Measurements from ENCODE around the gene TMEM8B. TPM values are rescaled to one million over a fixed set of nuclear protein-coding genes. Genes with fewer than 3 reads are reported as not detected.
"Not testable (repeated sequence)": the region's sequence is repeated elsewhere in the genome, so short reads cannot be mapped to it uniquely, and the experiment has no call there.

Gene TMEM8B
- total RNA-seq, 1 experiment from 2014 or later, result 9.3 TPM

DNA sequence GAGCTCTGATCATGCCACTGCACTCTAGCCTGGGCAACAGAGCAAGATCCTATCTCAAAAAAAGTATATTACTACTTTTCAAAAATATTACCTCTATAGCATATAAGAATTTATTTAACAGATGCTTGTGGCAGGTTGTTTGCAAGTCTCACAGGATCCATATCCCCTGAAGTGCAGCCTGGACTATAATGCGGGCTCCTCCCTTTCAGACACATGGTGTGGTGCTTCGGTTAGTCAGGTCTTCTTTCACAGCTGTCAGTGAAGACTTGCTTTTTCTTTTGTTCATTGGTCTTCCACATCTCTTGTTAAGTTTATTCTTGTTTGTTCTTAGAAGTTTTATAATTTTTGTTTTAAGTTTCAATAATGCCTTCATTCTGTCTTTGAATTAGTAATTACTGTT, 67.5 kb downstream of the TMEM8B start:
- Histone ChIP-seq H3K27ac (ENCODE audit: insufficient read length, low read depth, low read length) (no peak overlapping the region), H3K79me1 (ENCODE audit: insufficient read depth, low read depth, low read length, poor library complexity, severe bottlenecking) (no peaks in the 10 kb centered on the region), H3K9me3 (ENCODE audit: control insufficient read depth, low read depth, low read length) (no peaks in the 10 kb centered on the region), H3K27me3 (ENCODE audit: insufficient read depth, low read length) (no peaks in the 10 kb centered on the region), H3K56ac (ENCODE audit: insufficient read length, low read depth, low read length) (no peak overlapping the region), H3K23me2 (ENCODE audit: insufficient read length, low read depth, low read length, poor library complexity, severe bottlenecking) (no peaks in the 10 kb centered on the region), H3K9ac (ENCODE audit: extremely low read depth, insufficient read length, low read length) (no peak overlapping the region), H2AFZ (ENCODE audit: low read length) (no peak overlapping the region), H3K4me1 (ENCODE audit: insufficient read depth, low read length) (no peaks in the 10 kb centered on the region), H3K4me2 (ENCODE audit: insufficient read depth, insufficient read length, low read length) (no peak overlapping the region), H3K14ac (ENCODE audit: insufficient read depth, low read length) (no peak overlapping the region), H2BK120ac (ENCODE audit: low read depth, low read length, poor library complexity, severe bottlenecking) (no peak overlapping the region), H3K4ac (ENCODE audit: low read depth, low read length) (no peak overlapping the region), H4K8ac (replicated peaks; ENCODE audit: insufficient read length, low read depth, low read length) (no peak overlapping the region), H2AK5ac (ENCODE audit: insufficient read length, low read length) (no peak overlapping the region), H3K79me2 (ENCODE audit: insufficient read depth, low read length) (no peaks in the 10 kb centered on the region), H2BK15ac (ENCODE audit: low read depth, low read length) (no peak overlapping the region), H3K18ac (ENCODE audit: insufficient read length, low read depth, low read length) (no peak overlapping the region), H4K91ac (ENCODE audit: insufficient read length, low read depth, low read length) (no peak overlapping the region), H2BK12ac (ENCODE audit: insufficient read length, low read depth, low read length) (no peak overlapping the region), H3K23ac (ENCODE audit: insufficient read length, low read depth, low read length) (no peak overlapping the region), H2BK20ac (ENCODE audit: low read depth, low read length, poor library complexity, severe bottlenecking) (no peak overlapping the region), H2BK5ac (ENCODE audit: insufficient read length, low read length) (no peak overlapping the region), H4K20me1 (ENCODE audit: control insufficient read depth, insufficient read depth, insufficient read length) (no peaks in the 10 kb centered on the region), H3T11ph (ENCODE audit: low read length) (no peak overlapping the region), H4K5ac (ENCODE audit: insufficient read length, low read depth, low read length) (no peak overlapping the region)
- no CpG with 5 or more reads among the region's 2 CpGs for WGBS (ENCODE audit: extremely low coverage, insufficient read length, low lambda C conversion rate)
- no peaks in the 10 kb centered on the region for H3K9me3 Mint-ChIP-seq
- H3K4me3 Mint-ChIP-seq, result no peak overlapping the region
- H3K4me1 Mint-ChIP-seq, result no peaks in the 10 kb centered on the region
- H3K36me3 Mint-ChIP-seq (ENCODE audit: insufficient read depth in 1 of 3, low read depth in 3 of 3), result no peaks in the 10 kb centered on the region
- peaks cover 17% of the 10 kb centered on the region for H3K27me3 Mint-ChIP-seq (ENCODE audit: low read depth)
- no peak for DNase-seq
- no peak overlapping the region for H3K27ac Mint-ChIP-seq
- TF ChIP-seq, protein P1, sequence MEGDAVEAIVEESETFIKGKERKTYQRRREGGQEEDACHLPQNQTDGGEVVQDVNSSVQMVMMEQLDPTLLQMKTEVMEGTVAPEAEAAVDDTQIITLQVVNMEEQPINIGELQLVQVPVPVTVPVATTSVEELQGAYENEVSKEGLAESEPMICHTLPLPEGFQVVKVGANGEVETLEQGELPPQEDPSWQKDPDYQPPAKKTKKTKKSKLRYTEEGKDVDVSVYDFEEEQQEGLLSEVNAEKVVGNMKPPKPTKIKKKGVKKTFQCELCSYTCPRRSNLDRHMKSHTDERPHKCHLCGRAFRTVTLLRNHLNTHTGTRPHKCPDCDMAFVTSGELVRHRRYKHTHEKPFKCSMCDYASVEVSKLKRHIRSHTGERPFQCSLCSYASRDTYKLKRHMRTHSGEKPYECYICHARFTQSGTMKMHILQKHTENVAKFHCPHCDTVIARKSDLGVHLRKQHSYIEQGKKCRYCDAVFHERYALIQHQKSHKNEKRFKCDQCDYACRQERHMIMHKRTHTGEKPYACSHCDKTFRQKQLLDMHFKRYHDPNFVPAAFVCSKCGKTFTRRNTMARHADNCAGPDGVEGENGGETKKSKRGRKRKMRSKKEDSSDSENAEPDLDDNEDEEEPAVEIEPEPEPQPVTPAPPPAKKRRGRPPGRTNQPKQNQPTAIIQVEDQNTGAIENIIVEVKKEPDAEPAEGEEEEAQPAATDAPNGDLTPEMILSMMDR (conservative IDR thresholded peaks at IDR 0.05), result no peak

DNA sequence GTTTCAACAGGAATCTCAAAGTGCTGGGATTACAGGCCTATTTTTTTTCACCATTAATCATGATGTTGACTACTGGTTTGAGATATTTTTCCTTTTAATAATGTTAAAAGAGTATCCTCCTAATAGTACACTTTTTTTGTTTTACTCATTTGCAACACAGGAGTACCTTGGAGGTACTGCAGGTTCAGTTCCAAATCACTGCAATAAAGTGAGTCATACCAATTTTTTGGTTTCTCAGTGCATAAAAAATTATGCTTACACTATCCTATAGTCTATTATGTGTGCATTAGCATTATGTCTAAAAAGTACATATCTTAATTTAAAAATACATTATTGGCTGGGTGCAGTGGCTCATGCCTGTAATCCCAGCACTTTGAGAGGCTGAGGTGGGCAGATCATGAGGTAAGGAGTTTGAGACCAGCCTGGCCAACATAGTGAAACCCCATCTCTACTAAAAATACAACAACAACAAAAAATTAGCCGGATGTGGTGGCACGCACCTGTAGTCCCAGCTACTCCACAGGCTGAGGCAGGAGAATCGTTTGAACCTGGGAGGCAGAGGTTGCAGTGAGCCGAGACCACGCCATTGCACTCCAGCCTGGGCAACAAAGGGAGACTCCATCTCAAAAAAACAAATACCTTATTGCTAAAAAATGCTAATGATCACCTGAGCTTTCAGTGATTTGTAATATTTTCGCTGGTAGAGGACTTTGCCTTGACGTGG, 68.5 kb downstream of the TMEM8B start:
- H4K20me1 ChIP-seq (ENCODE audit: control insufficient read depth, insufficient read depth, insufficient read length); H4K5ac ChIP-seq (ENCODE audit: insufficient read length, low read depth, low read length); H3K4me1 ChIP-seq (ENCODE audit: insufficient read depth, low read length); H3K4me1 Mint-ChIP-seq; H3K79me1 ChIP-seq (ENCODE audit: insufficient read depth, low read depth, low read length, poor library complexity, severe bottlenecking); DNase-seq; H3K14ac ChIP-seq (ENCODE audit: insufficient read depth, low read length); H2BK120ac ChIP-seq (ENCODE audit: low read depth, low read length, poor library complexity, severe bottlenecking); H3K4me3 Mint-ChIP-seq; H3K18ac ChIP-seq (ENCODE audit: insufficient read length, low read depth, low read length); H4K8ac ChIP-seq (replicated peaks; ENCODE audit: insufficient read length, low read depth, low read length); H3K4me2 ChIP-seq (ENCODE audit: insufficient read depth, insufficient read length, low read length); H4K91ac ChIP-seq (ENCODE audit: insufficient read length, low read depth, low read length); H2BK15ac ChIP-seq (ENCODE audit: low read depth, low read length); H3K23ac ChIP-seq (ENCODE audit: insufficient read length, low read depth, low read length); H3K27ac ChIP-seq (ENCODE audit: insufficient read length, low read depth, low read length); H3K9me3 Mint-ChIP-seq; H3K56ac ChIP-seq (ENCODE audit: insufficient read length, low read depth, low read length); H3K79me2 ChIP-seq (ENCODE audit: insufficient read depth, low read length); H2BK20ac ChIP-seq (ENCODE audit: low read depth, low read length, poor library complexity, severe bottlenecking); H3T11ph ChIP-seq (ENCODE audit: low read length); H2BK12ac ChIP-seq (ENCODE audit: insufficient read length, low read depth, low read length); H2AK5ac ChIP-seq (ENCODE audit: insufficient read length, low read length); H3K27ac Mint-ChIP-seq; H3K23me2 ChIP-seq (ENCODE audit: insufficient read length, low read depth, low read length, poor library complexity, severe bottlenecking); H2AFZ ChIP-seq (ENCODE audit: low read length); H3K36me3 Mint-ChIP-seq (ENCODE audit: insufficient read depth in 1 of 3, low read depth in 3 of 3); H3K9me3 ChIP-seq (ENCODE audit: control insufficient read depth, low read depth, low read length); H3K9ac ChIP-seq (ENCODE audit: extremely low read depth, insufficient read length, low read length); H2BK5ac ChIP-seq (ENCODE audit: insufficient read length, low read length); H3K27me3 ChIP-seq (ENCODE audit: insufficient read depth, low read length); H3K4ac ChIP-seq (ENCODE audit: low read depth, low read length): not testable (repeated sequence)
- no CpG with 5 or more reads among the region's 7 CpGs for WGBS (ENCODE audit: extremely low coverage, insufficient read length, low lambda C conversion rate)
- H3K27me3 Mint-ChIP-seq (ENCODE audit: low read depth), result peaks cover 11% of the 10 kb centered on the region
